Epidermal melanocyte (primary cell): ENCODE results near the gene RNF41.

Experiments used
- DNase-seq: peaks from one replicate; pipeline ENCODE4 v3.0.0; 2011; ENCODE audit warnings: low spot score; ENCODE audit not compliant: insufficient read length

RNF41 gene

GRCh38 chr12:56244494-56244893 lies 22.8 kb upstream of the RNF41 start:
- no peak for DNase-seq

- peak; percentile 81 for DNase-seq
Measured at GRCh38 chr12:56243731-56244181, 22.0 kb upstream of the RNF41 start.

- DNase-seq: no peak
Measured at GRCh38 chr12:56242986-56243385, 21.3 kb upstream of the RNF41 start.

GRCh38 chr12:56241424-56242303 lies 19.9 kb upstream of the RNF41 start:
- peak; percentile 15 for DNase-seq

- no peak for DNase-seq
Measured at GRCh38 chr12:56237552-56237951, 15.8 kb upstream of the RNF41 start.

GRCh38 chr12:56236985-56237384 lies 15.3 kb upstream of the RNF41 start:
- no peak for DNase-seq

GRCh38 chr12:56236091-56236490 lies 14.4 kb upstream of the RNF41 start:
- no peak for DNase-seq

- DNase-seq: no peak
Measured at GRCh38 chr12:56234746-56235436, 13.2 kb upstream of the RNF41 start.

GRCh38 chr12:56231184-56231582 lies 9.5 kb upstream of the RNF41 start:
- no peak for DNase-seq

- DNase-seq: no peak
Measured at GRCh38 chr12:56230432-56231183, 8.9 kb upstream of the RNF41 start.

GRCh38 chr12:56229916-56230431 lies 8.3 kb upstream of the RNF41 start, which contains the start of gene SLC39A5:
TSS of gene SLC39A5 (plus strand) at chr12:56230051. CDS start at chr12:56231275, 1,224 bp downstream.
- DNase-seq: no peak

GRCh38 chr12:56229082-56229481 lies 7.4 kb upstream of the RNF41 start:
- DNase-seq: no peak

- no peak for DNase-seq
Measured at GRCh38 chr12:56224954-56225353, 3.2 kb upstream of the RNF41 start.

GRCh38 chr12:56224102-56224701 lies 2.5 kb upstream of the RNF41 start, which contains the start of gene NABP2:
TSS of gene NABP2 (plus strand) at chr12:56224342. CDS start at chr12:56224857, 515 bp downstream.
- peak; percentile 98 for DNase-seq

- no peak for DNase-seq
Measured at GRCh38 chr12:56223571-56224101, 1.9 kb upstream of the RNF41 start.

- DNase-seq: peak; percentile 8
Measured at GRCh38 chr12:56222531-56222895, 791 bp upstream of the RNF41 start.

- peak; percentile 80 for DNase-seq
Measured at GRCh38 chr12:56221232-56221756, 428 bp downstream of the RNF41 start.

- DNase-seq: peak; percentile 31
Measured at GRCh38 chr12:56220611-56221231, 1.0 kb downstream of the RNF41 start.

- DNase-seq: no peak
Measured at GRCh38 chr12:56219840-56220239, 1.9 kb downstream of the RNF41 start.

GRCh38 chr12:56216461-56216860 lies 5.3 kb downstream of the RNF41 start:
- DNase-seq: no peak
